ENCODE results near the gene COBL. TPM values are rescaled to one million over a fixed set of nuclear protein-coding genes. Genes with fewer than 3 reads are reported as not detected.

Gene COBL
- total RNA-seq, 1 donor from 2014 or later: 25.7 TPM

GRCh38 chr7:51160411-51160810, 156.2 kb downstream of the COBL start:
- H3K36me3 Mint-ChIP-seq: no peaks in the 10 kb centered on the region
- no peak overlapping the region for H3K27ac Mint-ChIP-seq
- H3K27me3 Mint-ChIP-seq: no peaks in the 10 kb centered on the region
- no peak overlapping the region for H3K4me3 Mint-ChIP-seq
- H3K9me3 Mint-ChIP-seq: no peaks in the 10 kb centered on the region
- no peak for TF ChIP-seq CTCF (conservative IDR thresholded peaks at IDR 0.05)
- no peak for DNase-seq (ENCODE audit: extremely low spot score, unreplicated experiment)
- peaks cover 5% of the 10 kb centered on the region for H3K4me1 Mint-ChIP-seq (ENCODE audit: unreplicated experiment)

GRCh38 chr7:51158742-51159445, 157.7 kb downstream of the COBL start:
- Mint-ChIP-seq H3K4me1 (ENCODE audit: unreplicated experiment) (peaks cover 5% of the 10 kb centered on the region), H3K9me3 (no peaks in the 10 kb centered on the region), H3K4me3 (no peak overlapping the region), H3K36me3 (no peaks in the 10 kb centered on the region), H3K27ac (no peak overlapping the region), H3K27me3 (no peaks in the 10 kb centered on the region)
- DNase-seq (ENCODE audit: extremely low spot score, unreplicated experiment): no peak
- TF ChIP-seq CTCF (conservative IDR thresholded peaks at IDR 0.05): no peak

- TF ChIP-seq CTCF (conservative IDR thresholded peaks at IDR 0.05): no peak
- DNase-seq (ENCODE audit: extremely low spot score, unreplicated experiment): no peak
- peaks cover 5% of the 10 kb centered on the region for H3K4me1 Mint-ChIP-seq (ENCODE audit: unreplicated experiment)
- H3K9me3 Mint-ChIP-seq: no peaks in the 10 kb centered on the region
- H3K27me3 Mint-ChIP-seq: no peaks in the 10 kb centered on the region
- no peak overlapping the region for H3K4me3 Mint-ChIP-seq
- no peak overlapping the region for H3K27ac Mint-ChIP-seq
- no peaks in the 10 kb centered on the region for H3K36me3 Mint-ChIP-seq
Measured at GRCh38 chr7:51158211-51158610, 158.4 kb downstream of the COBL start.

GRCh38 chr7:51154201-51154600, 162.4 kb downstream of the COBL start:
- Mint-ChIP-seq H3K27me3 (no peaks in the 10 kb centered on the region), H3K36me3 (peaks cover 2% of the 10 kb centered on the region), H3K9me3 (peaks cover 2% of the 10 kb centered on the region), H3K4me3 (no peak overlapping the region), H3K4me1 (ENCODE audit: unreplicated experiment) (no peaks in the 10 kb centered on the region), H3K27ac (no peak overlapping the region)
- TF ChIP-seq CTCF (conservative IDR thresholded peaks at IDR 0.05): no peak
- DNase-seq (ENCODE audit: extremely low spot score, unreplicated experiment): no peak

- Mint-ChIP-seq H3K27ac (no peak overlapping the region), H3K36me3 (peaks cover 7% of the 10 kb centered on the region), H3K27me3 (no peaks in the 10 kb centered on the region), H3K4me3 (no peak overlapping the region), H3K9me3 (peaks cover 5% of the 10 kb centered on the region), H3K4me1 (ENCODE audit: unreplicated experiment) (no peaks in the 10 kb centered on the region)
- DNase-seq (ENCODE audit: extremely low spot score, unreplicated experiment): no peak
- no peak for TF ChIP-seq CTCF (conservative IDR thresholded peaks at IDR 0.05)
Measured at GRCh38 chr7:51152706-51153200, 163.9 kb downstream of the COBL start.

Measured in type B pancreatic cell (in vitro differentiated cells).